ENCODE results near the gene KAZN. TPM values are rescaled to one million over a fixed set of nuclear protein-coding genes. Genes with fewer than 3 reads are reported as not detected.

Gene KAZN
- total RNA-seq, 1 experiment from 2014 or later = 2.4 TPM

GRCh38 chr1:14906665-14907064, 308.2 kb downstream of the KAZN start:
- H3K9me3 Mint-ChIP-seq (ENCODE audit: unreplicated experiment) = no peaks in the 10 kb centered on the region
- H3K27me3 Mint-ChIP-seq (ENCODE audit: insufficient read depth, unreplicated experiment) = no peaks in the 10 kb centered on the region
- DNase-seq = no peak
- H3K27ac Mint-ChIP-seq (ENCODE audit: unreplicated experiment) = no peak overlapping the region
- ChIA-PET POLR2A (no interaction called here), CTCF (no interaction called here)
- intact Hi-C loops (cut with micrococcal nuclease; ENCODE audit: unreplicated experiment) = no loop called here
- no peaks in the 10 kb centered on the region for H3K9me3 ChIP-seq
- H3K4me3 ChIP-seq (ENCODE audit: low read depth, low read length) = no peak overlapping the region
- H3K4me3 Mint-ChIP-seq (ENCODE audit: unreplicated experiment) = no peak overlapping the region
- no peaks in the 10 kb centered on the region for H3K36me3 Mint-ChIP-seq (ENCODE audit: insufficient read depth, unreplicated experiment)
- no peak for TF ChIP-seq CTCF (IDR thresholded peaks at IDR 0.05; ENCODE audit: insufficient read depth in 1 of 2, low read depth in 1 of 2, low read length in 1 of 2, severe bottlenecking in 1 of 2, unreplicated experiment in 1 of 2)
- BruUV-seq (replicated peaks) = no TSS peak
- H3K4me1 Mint-ChIP-seq (ENCODE audit: low read depth, unreplicated experiment) = no peaks in the 10 kb centered on the region
- H3K4me1 ChIP-seq = no peaks in the 10 kb centered on the region
- no peaks in the 10 kb centered on the region for H3K36me3 ChIP-seq (ENCODE audit: control insufficient read depth, insufficient read depth, low read length)
- no peaks in the 10 kb centered on the region for H3K27me3 ChIP-seq (replicated peaks; ENCODE audit: control insufficient read depth, insufficient read depth, low read length)

DNA sequence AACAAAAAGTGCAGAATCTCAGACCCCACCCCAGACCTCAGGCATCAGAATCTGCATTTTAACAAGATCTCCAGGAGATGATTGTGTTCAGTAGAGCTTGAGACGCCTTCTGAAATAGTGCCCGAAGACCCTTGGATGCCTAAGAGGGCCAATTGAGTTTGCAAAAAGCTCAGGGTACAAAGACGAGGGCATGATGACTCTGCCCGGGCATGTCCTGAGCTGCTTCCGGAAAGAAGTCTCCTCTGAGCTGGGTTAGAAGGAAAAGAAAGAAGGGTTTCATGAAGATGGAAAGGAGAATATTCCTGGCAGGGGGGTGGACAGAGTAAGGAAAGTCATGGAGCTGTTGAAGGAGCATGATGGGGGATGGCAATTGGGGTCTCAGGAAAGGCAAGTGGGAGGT, 308.9 kb downstream of the KAZN start:
- TF ChIP-seq CTCF (IDR thresholded peaks at IDR 0.05; ENCODE audit: insufficient read depth in 1 of 2, low read depth in 1 of 2, low read length in 1 of 2, severe bottlenecking in 1 of 2, unreplicated experiment in 1 of 2) = no peak
- DNase-seq = no peak
- Mint-ChIP-seq H3K27ac (ENCODE audit: unreplicated experiment) (no peak overlapping the region), H3K4me3 (ENCODE audit: unreplicated experiment) (no peak overlapping the region), H3K27me3 (ENCODE audit: insufficient read depth, unreplicated experiment) (no peaks in the 10 kb centered on the region), H3K4me1 (ENCODE audit: low read depth, unreplicated experiment) (no peaks in the 10 kb centered on the region), H3K36me3 (ENCODE audit: insufficient read depth, unreplicated experiment) (no peaks in the 10 kb centered on the region), H3K9me3 (ENCODE audit: unreplicated experiment) (no peaks in the 10 kb centered on the region)
- Histone ChIP-seq H3K9me3 (no peaks in the 10 kb centered on the region), H3K36me3 (ENCODE audit: control insufficient read depth, insufficient read depth, low read length) (no peaks in the 10 kb centered on the region), H3K27me3 (replicated peaks; ENCODE audit: control insufficient read depth, insufficient read depth, low read length) (no peaks in the 10 kb centered on the region), H3K4me3 (ENCODE audit: low read depth, low read length) (no peak overlapping the region), H3K4me1 (no peaks in the 10 kb centered on the region)
- intact Hi-C loops (cut with micrococcal nuclease; ENCODE audit: unreplicated experiment) = no loop called here
- POLR2A ChIA-PET = no interaction called here
- no TSS peak for BruUV-seq (replicated peaks)
- CTCF ChIA-PET = no interaction called here

DNA sequence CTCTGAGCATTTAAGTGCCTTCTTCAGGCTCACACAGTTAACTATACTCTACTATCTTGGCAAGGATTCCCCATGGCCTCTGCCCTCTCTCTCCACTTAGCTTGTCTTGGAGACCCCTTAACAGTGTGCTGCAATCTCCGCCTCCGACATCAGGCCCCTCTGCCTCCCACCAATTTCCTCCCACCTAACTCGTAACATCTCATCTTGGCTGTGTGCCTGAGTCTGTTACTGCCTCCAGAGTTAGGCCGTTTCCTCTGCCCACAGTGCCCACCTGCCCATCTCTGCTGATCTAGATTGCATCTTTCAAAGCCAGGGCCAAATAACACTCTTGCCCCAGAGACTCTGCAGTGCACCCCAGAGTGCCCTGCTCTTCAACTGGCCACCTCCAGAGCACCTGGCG, 310.8 kb downstream of the KAZN start:
- no peak overlapping the region for H3K4me3 ChIP-seq (ENCODE audit: low read depth, low read length)
- Mint-ChIP-seq H3K9me3 (ENCODE audit: unreplicated experiment) (no peaks in the 10 kb centered on the region), H3K27ac (ENCODE audit: unreplicated experiment) (no peak overlapping the region), H3K4me3 (ENCODE audit: unreplicated experiment) (no peak overlapping the region), H3K36me3 (ENCODE audit: insufficient read depth, unreplicated experiment) (no peaks in the 10 kb centered on the region), H3K27me3 (ENCODE audit: insufficient read depth, unreplicated experiment) (no peaks in the 10 kb centered on the region), H3K4me1 (ENCODE audit: low read depth, unreplicated experiment) (no peaks in the 10 kb centered on the region)
- ChIA-PET POLR2A (no interaction called here), CTCF (no interaction called here)
- no peak for DNase-seq
- intact Hi-C loops (cut with micrococcal nuclease; ENCODE audit: unreplicated experiment) = no loop called here
- no peaks in the 10 kb centered on the region for H3K9me3 ChIP-seq
- H3K4me1 ChIP-seq = peaks cover 9% of the 10 kb centered on the region; the same call in 1 of the 2 replicates
- no TSS peak for BruUV-seq (replicated peaks)
- no peaks in the 10 kb centered on the region for H3K36me3 ChIP-seq (ENCODE audit: control insufficient read depth, insufficient read depth, low read length)
- TF ChIP-seq CTCF (IDR thresholded peaks at IDR 0.05; ENCODE audit: insufficient read depth in 1 of 2, low read depth in 1 of 2, low read length in 1 of 2, severe bottlenecking in 1 of 2, unreplicated experiment in 1 of 2) = no peak
- no peaks in the 10 kb centered on the region for H3K27me3 ChIP-seq (replicated peaks; ENCODE audit: control insufficient read depth, insufficient read depth, low read length)

Data from Caco-2 (cell line).